Stimulated activated CD4-positive, alpha-beta T cell treated with anti-CD3 and anti-CD28 coated beads, TNF-alpha, amount 100 ng/mL, for 1 hour (primary cell): Measurements from ENCODE around the gene PPM1G.
A peak's percentile ranks its signal among the peaks of the same experiment; 100 is the strongest.
"Not testable (repeated sequence)": the region's sequence is repeated elsewhere in the genome, so short reads cannot be mapped to it uniquely, and the experiment has no call there.

Source experiments
- DNase-seq, 3 donors: peaks; one replicate each; pipeline ENCODE4 v3.0.0-alpha.2; 2020; ENCODE audit warnings: low read depth in 3 of 3, low spot score in 1 of 3

The PPM1G gene, protein sequence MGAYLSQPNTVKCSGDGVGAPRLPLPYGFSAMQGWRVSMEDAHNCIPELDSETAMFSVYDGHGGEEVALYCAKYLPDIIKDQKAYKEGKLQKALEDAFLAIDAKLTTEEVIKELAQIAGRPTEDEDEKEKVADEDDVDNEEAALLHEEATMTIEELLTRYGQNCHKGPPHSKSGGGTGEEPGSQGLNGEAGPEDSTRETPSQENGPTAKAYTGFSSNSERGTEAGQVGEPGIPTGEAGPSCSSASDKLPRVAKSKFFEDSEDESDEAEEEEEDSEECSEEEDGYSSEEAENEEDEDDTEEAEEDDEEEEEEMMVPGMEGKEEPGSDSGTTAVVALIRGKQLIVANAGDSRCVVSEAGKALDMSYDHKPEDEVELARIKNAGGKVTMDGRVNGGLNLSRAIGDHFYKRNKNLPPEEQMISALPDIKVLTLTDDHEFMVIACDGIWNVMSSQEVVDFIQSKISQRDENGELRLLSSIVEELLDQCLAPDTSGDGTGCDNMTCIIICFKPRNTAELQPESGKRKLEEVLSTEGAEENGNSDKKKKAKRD

DNA sequence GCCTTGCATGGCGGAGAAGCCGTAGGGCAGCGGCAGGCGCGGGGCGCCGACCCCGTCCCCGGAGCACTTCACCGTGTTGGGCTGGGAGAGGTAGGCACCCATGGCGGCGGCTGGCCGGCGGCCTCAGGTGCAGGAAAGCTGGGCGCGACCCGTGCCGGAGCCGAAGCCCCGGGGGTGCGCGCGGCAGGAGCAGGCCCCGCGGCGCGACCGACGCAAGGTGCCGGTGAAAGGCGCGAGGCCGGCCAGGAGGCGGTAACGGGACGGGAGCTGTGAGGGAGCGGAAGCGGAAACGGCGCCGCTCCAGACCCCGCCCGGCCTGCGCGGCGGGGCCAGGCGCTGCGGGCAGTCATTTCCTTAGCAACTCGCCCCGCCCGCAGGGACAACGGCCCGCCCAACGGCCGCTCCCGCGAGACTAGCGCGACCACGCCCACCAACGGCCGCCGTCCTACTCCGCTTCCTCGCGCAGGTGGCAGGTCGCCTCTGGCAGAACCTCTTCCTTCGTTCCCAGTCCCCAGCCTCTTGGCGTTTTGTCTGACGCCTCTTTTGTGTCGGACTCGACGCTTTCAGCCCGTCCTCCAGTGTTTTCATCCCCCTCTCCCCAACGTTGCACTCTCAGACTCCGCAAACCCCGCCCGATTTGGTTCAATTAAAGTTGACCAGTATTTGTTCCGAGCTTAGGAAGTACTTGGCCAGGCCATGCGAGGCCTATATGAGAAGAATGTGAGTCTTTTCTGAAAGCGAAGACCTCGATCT, at the start of gene PPM1G:
TSS of gene PPM1G (minus strand) at position 271 of the 753 bp plus-strand sequence. CDS start at position 102, 169 bp downstream.
- peak; percentile 87 to 97 (median 93) for DNase-seq

DNA sequence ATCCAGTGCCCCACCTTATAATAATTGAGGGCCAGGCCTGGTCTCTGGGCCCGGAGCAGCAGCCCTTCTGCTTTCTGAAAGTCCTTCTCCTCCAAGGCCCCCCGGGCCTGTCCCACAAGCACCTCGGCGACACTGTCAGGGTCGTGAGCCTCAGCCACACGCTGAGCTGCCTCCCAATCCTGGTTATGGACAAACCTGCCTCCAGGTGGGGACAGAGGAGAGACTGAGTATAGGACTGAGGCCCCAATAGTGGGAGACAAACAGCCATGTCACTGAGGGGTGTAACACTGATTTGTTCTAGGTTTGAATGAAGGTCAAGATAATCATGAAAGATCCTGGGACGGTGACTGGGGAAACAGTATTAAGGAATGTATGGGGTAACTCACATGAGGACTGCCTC, 44.6 kb upstream of the PPM1G start:
- no peak for DNase-seq

DNA sequence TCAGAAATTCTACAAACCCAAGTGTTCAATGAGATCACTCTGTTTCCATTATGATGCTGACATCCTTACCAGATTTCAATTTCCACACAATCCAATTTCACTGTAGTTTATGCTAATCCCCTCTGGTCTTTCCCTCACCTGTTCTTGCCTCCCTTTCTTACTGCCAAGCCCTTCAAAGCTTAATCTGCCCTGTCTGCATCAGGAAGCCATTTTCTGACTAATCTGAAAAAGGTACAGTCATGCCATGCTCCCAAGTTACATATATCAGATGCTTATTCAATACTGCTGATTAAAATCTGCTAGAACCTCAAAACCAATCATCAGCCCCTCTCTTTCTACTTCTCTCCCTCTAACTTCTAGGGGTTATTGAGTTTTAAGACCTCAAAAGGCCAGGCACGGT, 41.7 kb upstream of the PPM1G start:
- DNase-seq: no peak

DNA sequence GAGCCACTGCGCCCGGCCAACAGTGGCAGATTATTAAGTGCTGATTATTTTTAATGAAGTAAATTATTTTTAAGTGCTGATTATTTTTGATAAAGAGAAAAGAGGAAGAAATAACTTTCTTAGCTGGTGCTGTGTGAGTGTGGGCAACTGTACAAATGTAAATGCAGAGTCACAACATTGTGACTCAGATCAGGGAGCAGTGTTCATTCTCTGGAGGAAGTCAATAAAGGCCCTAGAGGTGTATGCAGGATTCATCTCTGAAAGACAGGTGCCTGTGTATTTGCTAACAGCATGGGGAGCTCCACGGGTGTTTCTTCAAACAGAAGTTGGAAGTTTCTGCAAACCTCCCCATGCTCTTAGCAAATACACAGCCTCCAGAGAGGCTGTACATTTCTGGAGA, 39.0 kb upstream of the PPM1G start:
- DNase-seq: no peak

DNA sequence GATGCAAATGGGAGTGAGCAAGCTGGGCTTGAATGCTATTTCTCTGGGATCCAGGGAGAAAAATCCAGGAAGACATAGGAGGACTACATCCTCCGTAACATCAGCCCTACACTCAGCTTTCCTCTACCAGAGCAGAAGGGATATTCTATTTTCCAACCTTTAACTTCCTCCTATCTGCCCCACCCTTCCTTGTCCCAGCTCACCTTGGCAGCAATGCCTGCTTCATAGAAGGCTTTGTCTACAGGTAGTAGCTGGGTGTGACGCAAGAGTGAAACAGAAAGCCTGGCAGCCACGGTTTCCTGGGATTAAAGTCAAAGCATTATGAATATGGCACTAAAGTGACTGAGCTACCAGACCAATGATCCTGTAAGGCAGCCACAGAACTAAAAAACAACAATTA, 36.7 kb upstream of the PPM1G start:
- DNase-seq: no peak

DNA sequence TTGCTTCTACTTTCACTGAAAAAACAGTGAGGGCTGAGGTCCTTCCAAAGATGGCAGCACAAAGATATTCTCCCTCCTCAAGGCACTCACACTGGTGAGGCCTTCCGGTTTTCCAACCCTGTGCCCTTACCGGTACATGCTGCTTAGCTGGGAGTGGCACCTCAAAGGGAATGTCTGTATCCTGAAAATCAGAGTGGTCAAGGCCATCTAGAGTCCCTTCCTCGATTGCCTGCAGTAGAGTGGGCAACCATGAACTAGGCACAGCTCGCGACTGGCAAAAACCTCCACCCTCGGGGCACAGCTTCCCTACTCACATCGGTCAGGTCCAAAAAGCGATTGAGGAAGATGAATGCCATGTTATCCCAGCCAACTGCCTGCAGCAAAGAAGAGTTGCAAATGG, 36.2 kb upstream of the PPM1G start:
- no peak for DNase-seq

DNA sequence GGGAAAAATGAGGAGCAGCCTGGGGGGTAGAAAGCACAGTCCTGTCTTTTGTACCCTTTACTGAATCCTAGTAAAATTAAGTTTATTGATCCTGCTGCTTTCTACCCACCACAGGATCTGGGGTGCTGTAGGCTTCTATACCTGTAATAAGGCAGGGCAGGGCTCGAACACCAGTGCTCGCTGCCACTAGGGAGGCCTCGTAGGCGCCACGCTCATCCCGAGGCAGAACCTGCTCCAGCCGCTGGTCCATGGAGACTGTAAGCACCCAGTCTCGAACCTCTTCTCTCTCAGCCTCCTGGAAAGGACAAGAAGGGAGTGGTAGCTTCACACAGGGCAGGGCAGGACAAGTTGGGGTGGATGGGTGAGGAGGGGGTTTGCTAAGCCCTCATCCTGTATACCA, 35.8 kb upstream of the PPM1G start:
- DNase-seq: no peak

DNA sequence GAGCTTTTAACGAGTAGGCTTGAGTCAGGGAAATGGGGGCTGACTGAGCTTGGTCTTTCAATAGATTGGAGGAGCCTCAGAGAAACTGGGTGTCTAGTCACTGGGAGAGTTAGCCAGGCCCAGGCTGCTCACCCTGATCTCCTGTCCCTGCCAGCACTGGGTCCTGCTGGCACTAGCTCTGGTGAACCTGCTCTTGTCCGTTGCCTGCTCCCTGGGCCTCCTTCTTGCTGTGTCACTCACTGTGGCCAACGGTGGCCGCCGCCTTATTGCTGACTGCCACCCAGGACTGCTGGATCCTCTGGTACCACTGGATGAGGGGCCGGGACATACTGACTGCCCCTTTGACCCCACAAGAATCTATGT, 33.5 kb upstream of the PPM1G start:
- DNase-seq: no peak

DNA sequence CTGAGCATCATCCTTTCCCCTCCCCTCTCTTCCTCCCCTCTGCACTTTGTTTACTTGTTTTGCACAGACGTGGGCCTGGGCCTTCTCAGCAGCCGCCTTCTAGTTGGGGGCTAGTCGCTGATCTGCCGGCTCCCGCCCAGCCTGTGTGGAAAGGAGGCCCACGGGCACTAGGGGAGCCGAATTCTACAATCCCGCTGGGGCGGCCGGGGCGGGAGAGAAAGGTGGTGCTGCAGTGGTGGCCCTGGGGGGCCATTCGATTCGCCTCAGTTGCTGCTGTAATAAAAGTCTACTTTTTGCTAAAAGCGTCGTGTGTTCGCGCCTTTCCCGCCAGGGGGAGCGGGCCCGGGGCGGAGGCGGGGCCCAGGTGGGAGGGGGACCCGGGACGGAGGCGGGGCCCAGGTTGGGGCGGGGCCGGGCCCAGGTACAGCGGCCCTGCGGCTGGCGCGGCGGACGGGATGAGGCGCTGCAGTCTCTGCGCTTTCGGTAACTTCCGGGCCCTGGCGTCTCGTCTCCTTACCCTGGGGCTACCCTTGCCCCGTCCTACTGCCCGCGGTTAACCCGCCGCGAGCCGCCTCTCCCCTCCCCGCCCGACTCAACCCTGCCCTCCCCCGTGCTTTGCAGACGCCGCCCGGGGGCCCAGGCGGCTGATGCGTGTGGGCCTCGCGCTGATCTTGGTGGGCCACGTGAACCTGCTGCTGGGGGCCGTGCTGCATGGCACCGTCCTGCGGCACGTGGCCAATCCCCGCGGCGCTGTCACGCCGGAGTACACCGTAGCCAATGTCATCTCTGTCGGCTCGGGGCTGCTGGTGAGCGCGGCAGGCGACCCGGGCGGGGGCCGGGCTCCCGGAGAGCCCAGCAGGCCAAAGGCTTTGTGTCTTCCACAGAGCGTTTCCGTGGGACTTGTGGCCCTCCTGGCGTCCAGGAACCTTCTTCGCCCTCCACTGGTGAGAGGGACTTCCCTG, 32.8 kb upstream of the PPM1G start, which contains the start of gene KRTCAP3:
TSS of gene KRTCAP3 (plus strand) at position 424 of the 962 bp plus-strand sequence. CDS start at position 456, 32 bp downstream.
- peak in 2 of 3 donors; percentile 13 to 36 for DNase-seq

DNA sequence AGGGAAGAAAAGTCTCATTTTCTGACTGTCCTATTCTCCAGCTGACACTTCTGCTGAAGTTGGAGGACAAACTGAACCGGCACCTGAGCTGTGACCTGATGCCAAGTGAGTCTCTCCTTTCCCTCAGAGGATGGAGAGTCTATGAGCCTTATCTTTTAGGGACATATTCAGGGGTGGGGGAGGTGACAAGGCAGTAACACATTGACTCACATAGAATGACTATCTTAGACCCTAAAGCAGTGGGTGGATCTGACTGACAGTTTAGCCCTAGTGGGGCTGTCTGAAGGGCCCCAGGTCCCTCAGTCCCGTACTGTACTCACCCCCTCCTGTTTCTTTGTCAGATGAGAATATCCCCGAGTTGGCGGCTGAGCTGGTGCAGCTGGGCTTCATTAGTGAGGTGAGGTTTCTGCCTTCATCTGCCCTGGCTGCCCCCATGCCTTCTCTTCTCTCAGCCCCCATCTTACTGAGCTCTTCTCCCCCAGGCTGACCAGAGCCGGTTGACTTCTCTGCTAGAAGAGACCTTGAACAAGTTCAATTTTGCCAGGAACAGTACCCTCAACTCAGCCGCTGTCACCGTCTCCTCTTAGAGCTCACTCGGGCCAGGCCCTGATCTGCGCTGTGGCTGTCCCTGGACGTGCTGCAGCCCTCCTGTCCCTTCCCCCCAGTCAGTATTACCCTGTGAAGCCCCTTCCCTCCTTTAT, 32.0 kb upstream of the PPM1G start:
- DNase-seq: no peak

DNA sequence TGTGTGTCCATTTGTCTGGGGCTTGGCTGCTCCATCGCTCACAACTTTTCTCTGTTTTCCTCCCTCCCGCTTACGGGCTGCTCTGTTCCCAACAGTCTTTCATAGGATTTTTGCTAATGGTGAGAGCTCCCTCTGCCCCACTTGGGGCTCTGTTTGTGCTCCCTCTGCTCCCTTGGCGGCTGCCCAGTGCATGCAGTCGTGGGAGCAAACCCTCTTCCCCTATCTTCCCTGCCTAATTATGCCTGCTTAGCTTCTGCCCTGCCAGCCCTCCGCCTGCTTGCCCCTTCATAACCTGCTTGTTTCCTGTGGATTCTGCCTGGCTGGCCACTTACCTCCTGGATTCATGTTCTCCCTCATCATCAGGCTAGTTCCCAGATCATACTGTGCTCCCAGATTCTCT, 26.2 kb upstream of the PPM1G start:
- no peak for DNase-seq

DNA sequence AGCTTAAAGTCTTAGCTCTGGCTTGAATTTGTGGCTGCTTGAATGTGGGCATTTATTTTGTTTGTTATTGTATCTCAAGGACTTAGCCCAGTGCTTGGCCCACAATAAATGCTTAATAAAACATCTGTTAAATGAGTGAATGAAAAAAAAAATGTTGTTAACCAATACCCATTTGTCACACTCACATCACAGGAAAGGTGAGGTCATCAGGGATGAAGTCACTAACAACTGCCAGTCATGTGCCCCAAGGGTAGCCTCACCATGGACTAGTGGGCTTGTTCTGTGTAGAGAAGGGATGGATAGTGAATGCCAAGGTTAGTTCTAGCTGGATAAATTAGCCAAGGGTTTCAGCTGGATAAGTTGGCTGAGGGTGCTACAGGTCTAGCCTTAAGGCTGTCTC, 22.0 kb upstream of the PPM1G start:
- DNase-seq: no peak

DNA sequence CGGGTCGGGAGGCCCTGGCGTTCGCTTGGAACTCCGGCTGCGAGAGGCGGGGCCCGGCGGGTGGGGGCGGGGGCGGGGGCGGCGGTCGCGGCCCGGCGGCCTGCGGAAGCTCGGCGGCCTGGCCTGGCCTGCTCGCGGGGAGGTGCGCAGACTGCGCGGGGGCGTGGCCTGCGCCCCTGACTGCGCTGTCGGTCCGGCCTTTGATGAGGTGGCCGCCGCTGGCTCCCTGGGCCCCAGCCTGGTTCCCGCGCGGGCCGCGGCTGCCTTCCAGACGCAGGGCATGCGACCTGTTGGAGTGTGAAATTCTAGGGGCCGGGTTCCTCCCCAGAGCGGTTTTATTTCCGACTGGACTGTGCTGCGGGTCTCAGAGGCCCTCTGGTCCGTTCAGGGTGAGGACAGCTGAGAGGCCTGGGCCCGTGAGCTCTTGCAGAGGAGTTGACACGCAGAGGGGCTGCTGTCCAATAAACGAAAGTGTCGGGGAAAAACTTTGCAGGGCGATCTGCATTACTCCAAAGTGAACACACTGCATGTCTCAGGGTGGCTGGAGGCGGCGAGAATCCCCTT, 19.7 kb upstream of the PPM1G start:
- peak; percentile 20 to 46 (median 32) for DNase-seq

DNA sequence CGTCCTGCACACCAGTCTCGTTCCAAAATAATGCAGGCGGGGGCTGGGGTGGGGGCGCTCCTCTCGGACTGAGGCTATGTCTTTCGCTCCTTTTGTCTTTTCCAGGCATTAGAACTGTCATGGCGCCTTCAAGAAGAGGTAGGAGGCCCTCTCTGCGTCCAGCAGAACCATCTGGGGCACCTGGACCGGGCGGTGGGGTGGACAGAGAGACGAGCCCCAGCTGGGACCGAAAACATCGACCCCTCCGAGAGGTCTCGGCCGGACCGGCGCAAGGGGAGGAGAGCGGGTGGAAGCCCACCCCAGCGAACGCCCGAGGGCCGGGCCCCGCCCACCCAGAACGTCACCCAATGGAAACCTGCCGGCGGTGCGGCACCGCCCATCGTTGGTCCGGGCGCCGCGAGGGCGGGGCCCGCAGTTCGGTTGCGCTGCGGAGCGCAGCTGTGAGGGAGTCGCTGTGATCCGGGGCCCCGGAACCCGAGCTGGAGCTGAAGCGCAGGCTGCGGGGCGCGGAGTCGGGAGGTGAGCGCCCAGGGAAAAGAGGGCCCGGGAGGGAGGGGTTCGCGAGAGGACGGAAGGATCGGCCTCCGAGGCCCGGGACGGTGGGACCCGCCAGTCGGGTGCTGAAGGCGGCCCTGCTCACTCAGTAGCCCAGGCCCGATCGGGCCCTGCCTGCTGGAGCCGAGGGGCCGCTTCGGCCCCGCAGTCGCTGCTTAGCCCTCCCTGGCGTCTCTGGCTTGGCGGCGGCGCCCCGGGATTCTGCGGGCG, 19.0 kb upstream of the PPM1G start, which contains the start of gene NRBP1:
TSS of gene NRBP1 (plus strand) at position 419 of the 765 bp plus-strand sequence. CDS start 4,643 bp downstream, outside the sequence.
- DNase-seq: peak; percentile 62 to 87 (median 70)

DNA sequence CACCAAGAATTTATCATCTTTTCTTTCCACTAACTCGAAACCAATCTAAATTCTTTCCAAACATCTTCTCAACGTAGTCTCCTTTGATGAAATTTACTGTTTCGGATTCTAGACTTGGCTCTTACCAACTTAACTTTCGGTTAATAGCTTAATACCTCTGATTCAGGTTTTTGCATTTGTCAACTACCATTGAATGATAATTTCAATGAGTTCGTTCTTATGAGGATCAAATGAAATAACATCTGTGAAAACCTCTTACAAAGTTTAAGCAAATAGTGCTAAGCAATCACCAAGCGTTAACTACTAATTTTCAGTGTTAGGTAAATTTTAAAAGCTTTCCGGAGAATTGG, 18.4 kb upstream of the PPM1G start:
- no peak for DNase-seq

DNA sequence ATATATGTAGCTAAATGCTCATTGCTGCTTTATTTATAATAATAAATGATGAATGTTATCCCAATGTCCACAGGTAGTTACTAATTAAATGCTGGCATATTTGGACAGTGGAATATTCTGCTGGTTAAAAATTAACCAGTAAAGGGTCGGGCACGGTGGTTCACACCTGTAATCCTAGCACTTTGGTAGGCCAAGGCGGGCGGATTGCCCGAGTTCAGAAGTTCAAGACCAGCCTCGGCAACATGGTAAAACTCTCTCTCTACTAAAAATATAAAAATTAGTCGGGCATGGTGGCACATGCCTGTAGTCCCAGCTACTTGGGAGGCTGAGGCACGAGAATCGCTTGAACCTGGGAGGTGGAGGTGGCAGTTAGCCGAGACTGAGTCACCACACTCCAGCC, 15.6 kb upstream of the PPM1G start:
- DNase-seq: not testable (repeated sequence)

DNA sequence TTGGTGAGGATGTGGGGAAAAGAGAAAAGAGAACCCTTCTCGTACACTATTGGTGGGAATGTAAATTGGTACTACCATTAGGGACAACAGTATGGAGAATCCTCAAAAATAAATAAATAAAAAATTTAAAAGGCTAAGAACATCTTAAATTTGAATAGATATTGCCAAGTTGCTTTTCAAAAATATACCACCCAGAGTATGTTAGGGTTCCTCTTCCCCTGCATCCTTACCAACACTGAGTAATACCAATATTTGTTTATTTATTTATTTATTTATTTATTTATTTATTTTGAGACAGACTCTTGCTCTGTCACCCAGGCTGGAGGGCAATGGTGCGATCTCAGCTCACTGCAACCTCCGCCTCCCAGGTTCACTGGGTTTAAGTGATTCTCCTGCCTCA, 13.6 kb upstream of the PPM1G start:
- no peak for DNase-seq

DNA sequence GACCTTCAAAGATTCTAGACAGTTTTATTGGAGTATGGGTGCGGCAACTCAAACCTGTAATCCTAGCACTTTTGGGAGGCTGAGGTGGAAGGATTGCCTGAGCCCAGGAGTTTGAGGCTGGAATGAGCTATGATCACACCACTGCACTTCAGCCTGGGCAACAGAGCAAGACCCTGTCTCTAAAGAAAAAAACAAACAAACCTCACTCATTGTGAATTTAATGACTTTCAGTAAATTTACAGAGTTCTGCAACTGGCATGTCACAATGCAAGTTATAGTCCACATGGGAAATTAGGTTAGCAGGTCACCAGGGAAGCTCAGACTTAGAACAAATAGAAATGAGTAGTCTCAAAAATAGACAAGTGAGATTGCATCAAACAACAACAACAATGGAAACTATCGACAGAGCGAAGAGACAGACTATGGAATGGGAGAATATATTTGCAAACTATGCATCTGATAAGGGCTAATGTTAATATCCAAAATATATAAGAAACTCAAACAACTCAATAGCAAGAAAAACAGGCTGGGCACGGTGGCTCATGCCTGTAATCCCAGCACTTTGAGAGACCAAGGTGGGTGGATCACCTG, 12.4 kb upstream of the PPM1G start:
- DNase-seq: no peak

DNA sequence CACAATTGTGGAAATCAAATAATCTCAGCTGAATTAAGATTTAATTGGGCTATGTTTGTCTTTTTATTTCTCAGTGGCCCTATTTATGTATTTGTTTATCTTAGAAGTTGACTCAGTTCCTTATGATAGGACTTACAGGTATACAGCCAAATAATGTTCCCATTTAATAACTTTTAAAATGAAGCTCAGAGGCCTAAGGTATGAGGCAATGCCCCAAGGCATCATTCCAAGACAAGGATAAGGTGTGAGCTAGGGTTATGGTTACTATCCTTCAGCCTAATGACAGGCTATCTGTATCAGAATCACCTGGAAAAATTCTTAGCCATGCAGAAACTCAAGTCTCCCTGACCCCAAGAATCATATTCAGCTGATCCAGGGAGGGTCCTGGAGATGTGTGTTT, 11.6 kb upstream of the PPM1G start:
- DNase-seq: no peak
